Myocyte (in vitro differentiated cells): Measurements from ENCODE around the gene DKK2. TPM values are rescaled to one million over a fixed set of nuclear protein-coding genes. Genes with fewer than 3 reads are reported as not detected.
"Not testable (repeated sequence)": the region's sequence is repeated elsewhere in the genome, so short reads cannot be mapped to it uniquely, and the experiment has no call there.

ENCODE experiments used
- DNase-seq: peaks from one replicate; pipeline ENCODE4 v3.0.0-alpha.2; 2012; ENCODE audit warnings: low read depth
- total RNA-seq: library from RNA; depleted of rRNA; stranded (reverse); fragments of >200 nt; gene quantifications from 2 replicates; pipeline ENCODE4 v1.2.3, GENCODE V29; 2014

The DKK2 gene
- total RNA-seq, 1 donor from 2014 or later = 0.11 TPM

GRCh38 chr4:106914223-106914622 is 121.9 kb downstream of the DKK2 start:
- DNase-seq = peak; percentile 78

GRCh38 chr4:106909486-106910188 is 126.5 kb downstream of the DKK2 start:
- DNase-seq = peak; percentile 18

DNA sequence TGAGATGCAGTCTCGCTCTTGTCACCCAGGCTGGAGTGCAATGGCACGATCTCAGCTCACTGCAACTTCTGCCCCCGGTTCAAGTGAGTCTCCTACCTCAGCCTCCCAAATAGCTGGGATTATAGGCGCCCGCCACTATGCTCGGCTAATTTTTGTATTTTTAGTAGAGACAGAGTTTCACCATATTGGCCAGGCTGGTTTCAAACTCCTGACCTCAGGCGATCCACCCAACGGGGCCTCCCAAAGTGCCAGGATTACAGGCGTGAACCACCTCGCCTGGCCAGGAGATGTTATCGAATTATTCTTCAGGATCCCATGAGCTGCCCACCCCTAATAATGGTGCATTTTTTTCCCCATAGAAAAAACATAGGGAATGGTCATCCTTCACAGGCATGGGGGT is 128.1 kb downstream of the DKK2 start:
- not testable (repeated sequence) for DNase-seq

DNA sequence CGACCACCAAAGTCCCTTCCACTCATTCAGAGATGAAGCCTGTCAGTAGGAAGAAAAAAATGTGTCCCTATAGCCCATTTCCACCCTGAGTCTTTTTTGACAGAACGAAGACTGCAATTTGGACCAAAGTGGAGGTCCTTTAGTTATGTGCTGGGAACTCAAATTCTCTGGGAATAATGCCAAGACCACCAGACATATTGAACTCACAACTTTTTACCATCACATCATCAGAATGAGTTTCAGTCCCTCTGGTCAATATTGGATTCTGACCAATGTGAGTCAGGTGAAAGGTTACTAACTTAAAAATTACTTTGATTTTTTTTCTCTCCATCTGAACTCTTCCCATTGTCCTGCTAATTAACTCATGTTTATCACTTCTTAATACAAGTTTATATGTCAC is 128.9 kb downstream of the DKK2 start:
- no peak for DNase-seq

DNA sequence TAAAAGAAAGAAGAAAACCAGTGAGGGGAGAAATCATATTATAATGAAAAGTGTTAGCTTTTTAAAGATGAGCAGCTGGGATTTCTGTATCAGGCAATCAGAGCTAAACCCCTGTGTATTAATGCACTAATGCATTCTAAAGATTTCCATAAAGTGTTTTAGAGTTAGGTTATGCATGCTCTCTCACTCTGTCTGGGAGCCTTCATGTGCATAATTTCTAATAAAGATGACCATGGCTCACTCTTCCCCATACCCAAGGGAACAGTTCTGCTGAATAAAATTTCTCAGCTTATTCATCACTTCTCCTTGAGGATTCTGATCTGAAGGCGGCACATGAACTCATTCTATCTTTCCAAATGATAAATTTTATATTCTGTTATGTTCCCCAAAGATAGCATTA is 129.4 kb downstream of the DKK2 start:
- DNase-seq = no peak

DNA sequence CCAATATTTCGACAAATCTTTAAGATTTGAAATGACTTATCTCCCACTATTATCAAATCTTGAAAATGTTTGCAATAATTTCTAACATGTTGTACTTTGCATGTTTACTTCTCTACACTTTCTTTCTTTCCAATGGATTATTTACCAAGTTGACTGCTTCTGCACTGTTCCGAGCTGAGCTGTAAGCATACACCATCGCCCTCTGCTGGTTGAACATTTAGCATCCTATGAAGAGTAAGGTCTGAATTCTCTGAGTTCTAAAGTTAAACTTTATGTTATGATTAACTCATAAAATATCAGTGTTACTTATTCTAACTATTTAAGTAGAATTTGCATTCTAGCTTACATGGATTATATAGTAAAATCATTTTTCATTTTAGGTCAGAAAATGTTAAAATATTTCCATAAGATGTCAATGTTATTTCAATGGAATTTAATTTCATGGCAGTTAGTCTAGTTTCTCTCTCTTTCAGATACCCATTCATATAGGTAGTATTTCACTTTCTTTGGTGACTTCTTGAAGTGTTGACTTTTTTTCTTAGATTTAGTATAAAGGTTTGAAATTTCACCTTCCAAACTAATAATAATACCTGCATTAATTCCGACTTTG is 137.4 kb downstream of the DKK2 start:
- peak; percentile 63 for DNase-seq

DNA sequence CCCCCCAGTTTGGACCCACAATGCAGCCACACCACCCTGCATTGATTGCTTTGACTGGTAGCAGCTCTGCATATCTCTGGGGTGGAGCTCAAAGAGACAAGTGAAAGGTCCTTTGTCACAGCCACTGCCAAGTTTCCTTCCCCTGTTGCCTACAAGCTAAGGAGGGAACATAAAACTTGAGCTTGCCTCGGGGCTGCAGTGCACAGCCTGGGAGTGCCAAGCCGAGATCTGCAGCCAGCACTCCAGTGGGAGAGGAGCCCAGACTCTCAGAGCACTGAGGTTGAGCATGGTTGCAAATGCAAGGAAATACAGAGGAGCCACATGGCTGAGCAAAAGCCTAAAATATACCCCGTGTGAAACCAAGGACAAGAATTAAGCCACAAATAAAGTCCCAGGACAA is 142.2 kb downstream of the DKK2 start:
- no peak for DNase-seq

DNA sequence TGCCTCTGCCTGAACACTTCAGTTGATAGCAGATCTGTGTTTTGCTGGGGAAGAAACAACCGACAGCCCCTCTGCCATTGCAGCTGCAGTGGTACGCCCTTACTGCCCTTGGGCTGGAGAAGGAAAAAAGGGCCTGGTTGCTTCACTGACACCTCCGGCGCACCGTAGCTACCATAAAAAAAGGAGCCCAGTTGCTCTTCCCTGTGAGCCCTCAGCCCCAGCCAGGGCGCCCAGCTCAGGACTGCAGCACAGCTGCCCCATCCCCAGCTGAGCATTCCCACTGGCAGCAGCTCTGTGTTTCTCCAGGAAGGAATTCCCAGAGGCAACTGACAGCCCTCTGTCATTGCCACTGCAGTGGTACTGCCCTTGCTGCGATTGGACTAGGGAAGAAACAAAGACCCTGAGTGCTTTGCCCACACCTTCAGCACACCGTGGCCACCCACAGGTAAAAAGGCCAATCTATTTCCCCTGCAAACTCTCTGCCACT is 142.7 kb downstream of the DKK2 start:
- no peak for DNase-seq

- DNase-seq = no peak
Observed at GRCh38 chr4:106892786-106893185, 143.3 kb downstream of the DKK2 start.

DNA sequence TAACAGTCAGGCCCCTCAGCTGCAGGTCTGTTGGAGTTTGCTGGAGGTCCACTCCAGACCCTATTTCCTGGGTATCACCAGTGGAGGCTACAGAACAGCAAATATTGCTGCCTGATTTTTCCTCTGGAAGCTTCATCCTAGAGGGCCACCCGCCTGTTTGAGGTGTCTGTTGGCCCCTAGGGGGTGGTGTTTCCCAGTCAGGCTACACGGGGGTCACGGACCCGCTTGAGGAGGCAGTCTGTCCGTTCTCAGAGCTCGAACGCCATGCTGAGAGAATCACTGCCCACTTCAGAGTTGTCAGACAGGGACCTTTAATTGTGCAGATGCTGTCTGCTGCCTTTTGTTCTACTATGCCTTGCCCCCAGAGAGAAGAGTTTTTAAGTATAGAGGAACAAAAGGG is 160.8 kb downstream of the DKK2 start:
- no peak for DNase-seq
